Vagina (tissue), 2 donors: Measurements from ENCODE around the gene SYT1.

Experiments used
- CTCF ChIP-seq, 3 experiments: fragments of 450-650 bp in 2 of 3; fragments of 200-600 bp in 1 of 3; sonication (generic) in 1 of 3; IDR thresholded peaks; one replicate each; pipeline ENCODE4 v1.5.1; 2017 to 2019; ENCODE audit warnings: antibody characterized with exemption in 3 of 3, mild to moderate bottlenecking in 2 of 3, moderate library complexity in 2 of 3
- POLR2A ChIP-seq, 2 donors: fragments of 450-650 bp; IDR thresholded peaks; one replicate each; pipeline ENCODE4 v1.6.1; 2017; ENCODE audit warnings: antibody characterized with exemption in 2 of 2, mild to moderate bottlenecking in 2 of 2, moderate library complexity in 2 of 2
- POLR2AphosphoS5 ChIP-seq, 2 donors: sonication (generic); formaldehyde crosslinking; IDR thresholded peaks; one replicate each; pipeline ENCODE4 v1.9.0; 2017; ENCODE audit warnings: antibody characterized with exemption in 2 of 2, mild to moderate bottlenecking in 2 of 2, low read depth in 1 of 2; ENCODE audit not compliant: insufficient read depth in 1 of 2

GRCh38 chr12:78994168-78994791 lies 129.7 kb downstream of the SYT1 start:
- TF ChIP-seq CTCF (IDR thresholded peaks at IDR 0.05): no peak
- TF ChIP-seq POLR2AphosphoS5 (IDR thresholded peaks at IDR 0.05; ENCODE audit: insufficient read depth in 1 of 2, low read depth in 1 of 2): no peak
- no peak for TF ChIP-seq POLR2A (IDR thresholded peaks at IDR 0.05)
